ENCODE results near the gene RGS16. TPM values are rescaled to one million over a fixed set of nuclear protein-coding genes. Genes with fewer than 3 reads are reported as not detected.

The RGS16 gene
- total and polyA plus RNA-seq, 2 donors (not counting 1 experiment from before 2014, with no cell fraction given): 3.3 to 11.4 TPM

- H3K9me3 ChIP-seq (ENCODE audit: control extremely low read depth in 1 of 3, control insufficient read depth in 2 of 3, insufficient read depth in 1 of 3, low read length in 2 of 3): no peaks in the 10 kb centered on the region
- H3K79me2 ChIP-seq (ENCODE audit: control insufficient read depth, insufficient read depth, low read length): no peaks in the 10 kb centered on the region
- peaks cover 38% of the 10 kb centered on the region for H3K4me1 Mint-ChIP-seq
- H3K27me3 Mint-ChIP-seq: peaks cover 3% of the 10 kb centered on the region
- 81% methylated on average over 2 of the region's 4 CpGs for WGBS (ENCODE audit: insufficient coverage)
- no peak overlapping the region for H3K4me3 ChIP-seq (ENCODE audit: control extremely low read depth in 1 of 5, extremely low read depth in 1 of 5, insufficient read depth in 1 of 5, low read depth in 2 of 5, low read length in 4 of 5)
- TF ChIP-seq, protein P1, sequence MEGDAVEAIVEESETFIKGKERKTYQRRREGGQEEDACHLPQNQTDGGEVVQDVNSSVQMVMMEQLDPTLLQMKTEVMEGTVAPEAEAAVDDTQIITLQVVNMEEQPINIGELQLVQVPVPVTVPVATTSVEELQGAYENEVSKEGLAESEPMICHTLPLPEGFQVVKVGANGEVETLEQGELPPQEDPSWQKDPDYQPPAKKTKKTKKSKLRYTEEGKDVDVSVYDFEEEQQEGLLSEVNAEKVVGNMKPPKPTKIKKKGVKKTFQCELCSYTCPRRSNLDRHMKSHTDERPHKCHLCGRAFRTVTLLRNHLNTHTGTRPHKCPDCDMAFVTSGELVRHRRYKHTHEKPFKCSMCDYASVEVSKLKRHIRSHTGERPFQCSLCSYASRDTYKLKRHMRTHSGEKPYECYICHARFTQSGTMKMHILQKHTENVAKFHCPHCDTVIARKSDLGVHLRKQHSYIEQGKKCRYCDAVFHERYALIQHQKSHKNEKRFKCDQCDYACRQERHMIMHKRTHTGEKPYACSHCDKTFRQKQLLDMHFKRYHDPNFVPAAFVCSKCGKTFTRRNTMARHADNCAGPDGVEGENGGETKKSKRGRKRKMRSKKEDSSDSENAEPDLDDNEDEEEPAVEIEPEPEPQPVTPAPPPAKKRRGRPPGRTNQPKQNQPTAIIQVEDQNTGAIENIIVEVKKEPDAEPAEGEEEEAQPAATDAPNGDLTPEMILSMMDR (IDR thresholded peaks at IDR 0.05): no peak
- TF ChIP-seq EZH2 (IDR thresholded peaks at IDR 0.05; ENCODE audit: borderline replicate concordance, insufficient read depth, low read depth, low read length, poor library complexity, severe bottlenecking): no peak
- DNase-seq: no peak
- H3K4me2 ChIP-seq (replicated peaks; ENCODE audit: low read depth, low read length, poor library complexity, severe bottlenecking): peak overlapping the region; percentile 94
- H4K20me1 ChIP-seq (ENCODE audit: control insufficient read depth, insufficient read depth, low read length, poor library complexity, severe bottlenecking): no peaks in the 10 kb centered on the region
- peak overlapping the region; percentile 9 for H3K4me3 Mint-ChIP-seq
- peaks cover 30 to 33% of the 10 kb centered on the region in 2 donors for H3K4me1 ChIP-seq (ENCODE audit: control insufficient read depth in 2 of 2, insufficient read depth in 2 of 2, low read length in 2 of 2)
- H3K9ac ChIP-seq (ENCODE audit: low read length): no peak overlapping the region
- POLR2A ChIA-PET: interaction anchor here (1.7 to 2.7 kb wide), 2 partner anchors 12 to 13 kb away, joined by 5 to 10 read pairs; partner anchors contain the start of gene RGS16
- no peak overlapping the region for H3K27ac ChIP-seq (ENCODE audit: low read length in 2 of 2)
- peaks cover 2 to 28% (median 9%) of the 10 kb centered on the region in 4 experiments for H3K27me3 ChIP-seq (replicated peaks in 1 of 4; ENCODE audit: control extremely low read depth in 1 of 4, control insufficient read depth in 3 of 4, insufficient read depth in 4 of 4, low read length in 3 of 4)
- peaks cover 3% of the 10 kb centered on the region for H3K9me3 Mint-ChIP-seq (ENCODE audit: insufficient read depth)
- intact Hi-C loops (cut with micrococcal nuclease): loop anchor here (5.0 kb wide), 1 partner anchor 170 kb away; the partner anchor contains the start of gene NPL
- H3K27ac Mint-ChIP-seq: no peak overlapping the region
- ATAC-seq (ENCODE audit: low read depth): no peak
- CTCF ChIA-PET: interaction anchor here (1.0 to 6.4 kb wide), 4 partner anchors 12 to 165 kb away, joined by 3 to 70 read pairs (median 12); partner anchors contain the start of gene RGS16
- no peaks in the 10 kb centered on the region for H3K36me3 ChIP-seq (replicated peaks in 1 of 2; ENCODE audit: control extremely low read depth in 1 of 2, control insufficient read depth in 1 of 2, extremely low read depth in 1 of 2, insufficient read depth in 2 of 2, low read length in 1 of 2)
- H2AFZ ChIP-seq (ENCODE audit: insufficient read depth, low read depth, low read length, poor library complexity, severe bottlenecking): no peak overlapping the region
These were observed 12.8 kb upstream of the RGS16 start for GRCh38 chr1:182617014-182617429.
